ENCODE data around the gene PRMT2.

PRMT2 gene

DNA sequence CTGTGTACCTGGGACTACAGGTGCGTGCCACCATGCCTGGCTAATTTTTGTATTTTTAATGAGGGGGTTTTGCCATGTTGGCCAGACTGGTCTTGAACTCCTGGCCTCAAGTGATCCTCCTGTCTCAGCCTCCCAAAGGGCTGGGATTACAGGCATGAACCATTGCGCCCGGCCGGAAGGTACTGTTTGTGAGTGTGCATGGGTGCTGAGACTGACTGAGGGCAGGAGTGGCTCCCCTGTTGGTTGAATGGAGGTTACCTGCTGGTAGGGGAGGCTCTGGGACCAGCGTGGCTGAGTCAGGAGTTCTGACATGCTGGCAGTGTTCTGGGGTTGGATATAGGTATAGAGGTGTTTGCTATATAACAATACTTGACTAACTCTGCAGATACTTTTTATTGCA lies 10.4 kb downstream of the PRMT2 start:
- TF ChIP-seq, protein P1, sequence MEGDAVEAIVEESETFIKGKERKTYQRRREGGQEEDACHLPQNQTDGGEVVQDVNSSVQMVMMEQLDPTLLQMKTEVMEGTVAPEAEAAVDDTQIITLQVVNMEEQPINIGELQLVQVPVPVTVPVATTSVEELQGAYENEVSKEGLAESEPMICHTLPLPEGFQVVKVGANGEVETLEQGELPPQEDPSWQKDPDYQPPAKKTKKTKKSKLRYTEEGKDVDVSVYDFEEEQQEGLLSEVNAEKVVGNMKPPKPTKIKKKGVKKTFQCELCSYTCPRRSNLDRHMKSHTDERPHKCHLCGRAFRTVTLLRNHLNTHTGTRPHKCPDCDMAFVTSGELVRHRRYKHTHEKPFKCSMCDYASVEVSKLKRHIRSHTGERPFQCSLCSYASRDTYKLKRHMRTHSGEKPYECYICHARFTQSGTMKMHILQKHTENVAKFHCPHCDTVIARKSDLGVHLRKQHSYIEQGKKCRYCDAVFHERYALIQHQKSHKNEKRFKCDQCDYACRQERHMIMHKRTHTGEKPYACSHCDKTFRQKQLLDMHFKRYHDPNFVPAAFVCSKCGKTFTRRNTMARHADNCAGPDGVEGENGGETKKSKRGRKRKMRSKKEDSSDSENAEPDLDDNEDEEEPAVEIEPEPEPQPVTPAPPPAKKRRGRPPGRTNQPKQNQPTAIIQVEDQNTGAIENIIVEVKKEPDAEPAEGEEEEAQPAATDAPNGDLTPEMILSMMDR (IDR thresholded peaks at IDR 0.05; ENCODE audit: low read depth, low read length): no peak
- DNase-seq (ENCODE audit: extremely low read depth, low read depth): no peak

DNA sequence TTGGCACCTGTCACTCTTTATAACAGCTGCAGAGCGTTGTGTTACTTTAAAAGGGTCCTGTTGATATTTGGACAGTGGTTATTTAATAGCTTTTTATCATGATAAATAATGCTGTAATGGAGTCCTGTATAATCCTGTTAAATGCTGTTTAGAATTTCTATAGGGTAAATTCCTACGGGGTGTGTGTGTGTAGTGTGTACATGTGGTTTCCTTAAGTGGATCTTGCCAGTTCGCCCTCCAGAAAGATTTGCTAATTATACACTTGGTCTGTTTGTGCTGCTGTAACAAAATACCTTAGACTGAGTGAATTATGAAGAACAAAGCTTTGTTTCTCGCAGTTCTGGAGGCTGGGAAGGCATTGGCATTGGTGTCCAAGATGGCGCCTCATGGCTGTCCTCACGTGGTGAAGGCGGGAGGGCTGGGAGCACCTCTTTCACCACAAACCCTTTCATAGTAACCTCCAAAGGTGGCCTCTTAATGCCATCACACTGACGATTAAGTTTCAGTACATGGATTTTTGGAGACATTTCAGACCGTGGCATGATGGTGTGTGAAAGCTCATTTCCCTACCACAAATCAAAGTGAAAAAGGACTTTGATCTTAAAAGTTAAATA lies 11.2 kb downstream of the PRMT2 start:
- TF ChIP-seq, protein P1 (IDR thresholded peaks at IDR 0.05; ENCODE audit: low read depth, low read length): no peak
- DNase-seq (ENCODE audit: extremely low read depth, low read depth): no peak

DNA sequence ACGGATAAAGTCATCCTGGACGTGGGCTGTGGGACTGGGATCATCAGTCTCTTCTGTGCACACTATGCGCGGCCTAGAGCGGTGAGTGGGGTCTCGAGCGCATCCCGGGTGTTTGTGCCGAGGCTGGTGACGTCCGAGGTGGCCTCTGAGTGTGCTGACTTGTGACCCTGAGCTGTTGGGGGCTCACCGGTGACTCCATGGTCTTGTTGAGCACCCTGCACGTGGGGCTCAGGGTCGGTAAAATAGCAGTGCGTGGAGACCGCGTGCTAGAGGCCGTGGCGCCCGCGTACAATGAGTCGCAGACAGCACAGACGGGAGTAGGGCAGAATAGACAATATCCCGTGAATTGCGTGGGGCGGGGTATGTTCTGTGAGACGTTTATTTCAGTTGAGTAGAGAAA lies 13.1 kb downstream of the PRMT2 start:
- TF ChIP-seq, protein P1 (IDR thresholded peaks at IDR 0.05; ENCODE audit: low read depth, low read length): no peak
- DNase-seq (ENCODE audit: extremely low read depth, low read depth): no peak

DNA sequence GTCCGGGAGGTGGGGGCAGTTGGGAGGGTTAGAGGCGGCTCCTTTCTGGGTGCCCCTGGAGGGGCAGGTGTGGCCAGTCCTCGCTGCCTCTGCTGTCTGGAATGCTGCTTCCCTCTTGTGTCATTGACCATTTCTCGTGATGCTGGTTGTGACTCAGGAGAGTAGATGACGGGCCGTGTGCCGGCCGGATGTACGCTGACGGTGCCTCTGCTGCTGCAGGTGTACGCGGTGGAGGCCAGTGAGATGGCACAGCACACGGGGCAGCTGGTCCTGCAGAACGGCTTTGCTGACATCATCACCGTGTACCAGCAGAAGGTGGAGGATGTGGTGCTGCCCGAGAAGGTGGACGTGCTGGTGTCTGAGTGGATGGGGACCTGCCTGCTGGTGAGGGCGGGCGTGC lies 13.9 kb downstream of the PRMT2 start:
- TF ChIP-seq, protein P1 (IDR thresholded peaks at IDR 0.05; ENCODE audit: low read depth, low read length): no peak
- DNase-seq (ENCODE audit: extremely low read depth, low read depth): no peak

DNA sequence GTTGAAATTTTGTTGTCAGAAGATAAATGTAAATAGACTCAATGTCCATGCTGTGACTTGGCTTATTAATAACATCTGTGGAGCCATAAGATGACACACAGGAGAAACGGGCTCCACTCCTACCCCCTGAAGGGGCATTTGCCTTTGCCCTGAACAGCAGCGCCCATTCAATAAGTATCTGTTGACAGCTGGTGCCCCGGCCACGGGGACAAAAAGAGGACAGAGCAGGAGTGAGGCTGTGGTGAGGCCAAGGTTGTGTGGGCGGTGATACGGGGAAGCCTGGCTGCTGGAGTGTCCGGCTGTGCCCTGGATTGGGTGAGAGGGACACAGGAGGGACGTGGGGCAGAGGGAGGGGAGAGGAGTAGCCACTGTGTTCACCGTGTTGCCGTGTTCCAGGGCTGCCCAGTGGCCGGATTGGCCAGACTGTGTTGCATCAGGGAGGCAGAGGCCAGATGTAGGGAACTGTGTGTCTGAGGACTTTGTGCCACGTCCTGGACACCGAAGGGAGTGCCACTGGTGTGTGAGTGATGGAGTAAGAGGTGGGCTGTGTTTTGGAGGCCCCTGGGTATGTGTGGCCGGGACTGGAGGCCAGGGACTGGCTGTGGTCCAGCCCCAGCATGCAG lies 15.1 kb downstream of the PRMT2 start:
- TF ChIP-seq, protein P1 (IDR thresholded peaks at IDR 0.05; ENCODE audit: low read depth, low read length): no peak
- no peak for DNase-seq (ENCODE audit: extremely low read depth, low read depth)

DNA sequence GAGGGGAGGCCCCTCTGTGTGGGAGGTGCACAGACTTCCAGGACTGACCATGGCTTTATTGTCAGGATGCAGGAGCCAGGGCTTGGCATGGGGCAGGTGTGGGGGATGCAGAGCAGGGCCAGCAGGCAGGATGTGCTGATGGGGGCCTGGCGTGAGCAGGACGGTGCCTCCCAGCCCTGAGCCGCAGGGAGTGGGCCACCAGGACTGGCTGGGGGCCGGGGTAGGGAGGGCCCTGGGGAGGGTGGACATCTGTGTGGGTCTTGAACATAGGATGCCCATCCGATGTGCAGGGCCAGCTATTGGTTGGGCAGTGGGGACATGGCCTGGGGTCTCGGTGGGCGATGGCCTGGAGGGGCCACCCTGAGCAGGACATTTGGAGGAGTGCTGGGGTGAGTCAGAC lies 15.6 kb downstream of the PRMT2 start:
- DNase-seq (ENCODE audit: extremely low read depth, low read depth): no peak
- TF ChIP-seq, protein P1 (IDR thresholded peaks at IDR 0.05; ENCODE audit: low read depth, low read length): no peak

DNA sequence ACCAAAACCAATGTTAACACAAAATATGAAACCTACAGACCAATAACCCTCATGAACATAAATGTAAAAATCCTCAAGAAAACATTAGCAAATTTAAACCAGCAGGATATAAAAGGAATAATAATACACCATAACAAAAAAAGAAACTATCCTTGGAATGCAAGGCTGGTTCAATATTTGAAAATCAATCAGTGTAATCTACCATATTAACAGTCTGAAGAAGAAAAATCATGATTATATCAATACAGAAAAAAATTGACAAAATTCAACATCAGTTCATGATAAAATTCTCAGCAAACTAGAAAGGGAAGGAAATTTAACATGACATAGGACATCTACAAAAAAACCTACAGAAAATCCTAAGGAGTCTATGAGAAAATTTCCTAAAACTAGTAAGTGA lies 19.8 kb downstream of the PRMT2 start:
- no peak for DNase-seq (ENCODE audit: extremely low read depth, low read depth)
- TF ChIP-seq, protein P1 (IDR thresholded peaks at IDR 0.05; ENCODE audit: low read depth, low read length): no peak

Data from AG09319 (cell line).